GM23338 (cell line): Measurements from ENCODE around the gene TSPEAR. TPM values are rescaled to one million over a fixed set of nuclear protein-coding genes. Genes with fewer than 3 reads are reported as not detected.

Experiments
- ATAC-seq: fragments of 200-7000 bp; cut with Tn5 transposase; 3 replicates; pipeline ENCODE4 v1.9.1; 2020
- DNase-seq: peaks from one replicate; pipeline ENCODE4 v3.0.0-alpha.2; 2015; ENCODE audit warnings: low spot score
- H2AFZ ChIP-seq: fragments of 200-600 bp; sonication (generic); 2 replicates; pipeline ENCODE4 v1.8.0; 2016; ENCODE audit warnings: antibody characterized with exemption, mild to moderate bottlenecking, moderate library complexity
- H3F3A ChIP-seq: fragments of 200-600 bp; sonication (generic); replicated peaks from 2 replicates; pipeline ENCODE4 v1.8.0; 2017; ENCODE audit warnings: antibody characterized with exemption, mixed run types, low read depth
- H3K27ac ChIP-seq: fragments of 200-600 bp; sonication (generic); 2 replicates; pipeline ENCODE4 v1.6.1; 2016; ENCODE audit warnings: low read depth
- H3K27me3 ChIP-seq: fragments of 200-600 bp; sonication (generic); 2 replicates; pipeline ENCODE4 v1.8.0; 2016; ENCODE audit warnings: mild to moderate bottlenecking, mixed run types, moderate library complexity; ENCODE audit not compliant: insufficient read depth
- H3K36me3 ChIP-seq: fragments of 200-600 bp; sonication (generic); 2 replicates; pipeline ENCODE4 v1.8.0; 2016; ENCODE audit warnings: mild to moderate bottlenecking; ENCODE audit not compliant: insufficient read depth
- H3K4me1 ChIP-seq: fragments of 200-600 bp; sonication (generic); 2 replicates; pipeline ENCODE4 v1.8.0; 2016; ENCODE audit warnings: mild to moderate bottlenecking, moderate library complexity; ENCODE audit not compliant: insufficient read depth
- H3K4me2 ChIP-seq: fragments of 200-600 bp; sonication (generic); 2 replicates; pipeline ENCODE4 v1.7.1; 2017; ENCODE audit warnings: mixed run types
- H3K4me3 ChIP-seq: fragments of 200-600 bp; sonication (generic); 2 replicates; pipeline ENCODE4 v1.6.1; 2016; ENCODE audit warnings: mixed run types
- H3K79me2 ChIP-seq: fragments of 200-600 bp; sonication (generic); replicated peaks from 2 replicates; pipeline ENCODE4 v1.8.0; 2017; ENCODE audit warnings: mild to moderate bottlenecking; ENCODE audit not compliant: insufficient read depth
- H3K9me2 ChIP-seq: fragments of 200-600 bp; sonication (generic); 2 replicates; pipeline ENCODE4 v1.8.0; 2017; ENCODE audit not compliant: insufficient read depth
- H4K20me1 ChIP-seq: fragments of 200-600 bp; sonication (generic); replicated peaks from 2 replicates; pipeline ENCODE4 v1.8.0; 2017; ENCODE audit warnings: mild to moderate bottlenecking; ENCODE audit not compliant: insufficient read depth
- H3K27ac Mint-ChIP-seq: 2 replicates; pipeline ENCODE4 v1.8.0; 2020; ENCODE audit warnings: inconsistent platforms, mild to moderate bottlenecking, moderate library complexity, mixed read lengths
- H3K27me3 Mint-ChIP-seq: 3 replicates; pipeline ENCODE4 v1.8.0; 2022; ENCODE audit warnings: low read depth, mild to moderate bottlenecking, moderate library complexity, mixed read lengths, inconsistent platforms; ENCODE audit not compliant: insufficient read depth, poor library complexity
- H3K36me3 Mint-ChIP-seq: 3 replicates; pipeline ENCODE4 v1.8.0; 2021; ENCODE audit warnings: low read depth, mild to moderate bottlenecking, inconsistent platforms, moderate library complexity, mixed read lengths
- H3K4me1 Mint-ChIP-seq: 3 replicates; pipeline ENCODE4 v1.8.0; 2020; ENCODE audit warnings: mild to moderate bottlenecking, inconsistent platforms, mixed read lengths
- H3K4me3 Mint-ChIP-seq: 3 replicates; pipeline ENCODE4 v1.8.0; 2021; ENCODE audit warnings: moderate library complexity, mild to moderate bottlenecking, inconsistent platforms, mixed read lengths
- H3K9me3 Mint-ChIP-seq: 3 replicates; pipeline ENCODE4 v1.8.0; 2020; ENCODE audit warnings: moderate library complexity, mild to moderate bottlenecking, inconsistent platforms, mixed read lengths
- CREB1 ChIP-seq: fragments of 250-450 bp; sonication (Bioruptor Pico); IDR thresholded peaks from 2 replicates; pipeline ENCODE4 v1.5.0; 2020; ENCODE audit warnings: low read depth, mild to moderate bottlenecking, moderate library complexity
- EZH2 ChIP-seq: fragments of 200-600 bp; sonication (generic); IDR thresholded peaks from one replicate; pipeline ENCODE4 v1.8.0; 2017; ENCODE audit warnings: antibody characterized with exemption, mild to moderate bottlenecking, low read depth; ENCODE audit not compliant: unreplicated experiment
- EZH2phosphoT487 ChIP-seq: fragments of 200-600 bp; sonication (generic); IDR thresholded peaks from one replicate; pipeline ENCODE4 v1.8.1; 2018; ENCODE audit warnings: antibody characterized with exemption; ENCODE audit not compliant: unreplicated experiment
- JUNB ChIP-seq: IDR thresholded peaks from one replicate; pipeline ENCODE4 v1.6.1; 2016; ENCODE audit warnings: antibody characterized with exemption; ENCODE audit not compliant: unreplicated experiment
- NANOG ChIP-seq: IDR thresholded peaks from 2 replicates; pipeline ENCODE4 v1.6.1; 2016; ENCODE audit warnings: antibody characterized with exemption, borderline replicate concordance
- POLR2AphosphoS5 ChIP-seq: IDR thresholded peaks from 2 replicates; pipeline ENCODE4 v1.6.1; 2016; ENCODE audit warnings: antibody characterized with exemption, low read depth
- STAT1 ChIP-seq: IDR thresholded peaks from one replicate; pipeline ENCODE4 v1.6.1; 2016; ENCODE audit warnings: antibody characterized with exemption; ENCODE audit not compliant: unreplicated experiment
- ZNF114 ChIP-seq: fragments of 250-450 bp; sonication (Bioruptor Pico); IDR thresholded peaks from 2 replicates; pipeline ENCODE4 v1.5.0; 2020; ENCODE audit warnings: mild to moderate bottlenecking, moderate library complexity
- ZNF331 ChIP-seq: fragments of 250-450 bp; sonication (Bioruptor Pico); IDR thresholded peaks from 2 replicates; pipeline ENCODE4 v1.5.0; 2020; ENCODE audit warnings: low read depth, mild to moderate bottlenecking, moderate library complexity
- polyA plus RNA-seq: library from polyadenylated mRNA; unstranded; fragments of >200 nt; fragmentation: Nextera tagmentation; extraction: Ambion mirVana; gene quantifications from 2 replicates; pipeline ENCODE4 v1.2.1, GENCODE V29; 2016
- total RNA-seq: library from RNA; depleted of rRNA; stranded (reverse); fragments of >200 nt; shearing (Covaris generic); gene quantifications from 2 replicates; pipeline ENCODE4 v1.2.3, GENCODE V29; 2014
- TF ChIP-seq, protein P1 (sequence below): IDR thresholded peaks from one replicate; pipeline ENCODE4 v1.6.1; 2018; ENCODE audit warnings: antibody characterized with exemption; ENCODE audit not compliant: unreplicated experiment
- TF ChIP-seq, protein P2 (sequence below): fragments of 250-450 bp; sonication (Bioruptor Pico); IDR thresholded peaks from 2 replicates; pipeline ENCODE4 v1.5.0; 2020; ENCODE audit warnings: mild to moderate bottlenecking, moderate library complexity
- TF ChIP-seq, protein P3 (sequence below): IDR thresholded peaks from 2 replicates; pipeline ENCODE4 v1.6.1; 2016; ENCODE audit warnings: antibody characterized with exemption
- TF ChIP-seq, protein P4 (sequence below), 2 experiments: fragments of 200-600 bp in 1 of 2; sonication (generic) in 1 of 2; conservative IDR thresholded peaks; 2 replicates each; pipeline versions ENCODE4 v1.5.1 to v1.6.1; 2016 to 2017; ENCODE audit warnings: antibody characterized with exemption in 2 of 2, low read depth in 2 of 2, mild to moderate bottlenecking in 2 of 2, moderate library complexity in 1 of 2

Gene TSPEAR
- total and polyA plus RNA-seq, 2 experiments from 2014 or later: 0.35 to 0.92 TPM

DNA sequence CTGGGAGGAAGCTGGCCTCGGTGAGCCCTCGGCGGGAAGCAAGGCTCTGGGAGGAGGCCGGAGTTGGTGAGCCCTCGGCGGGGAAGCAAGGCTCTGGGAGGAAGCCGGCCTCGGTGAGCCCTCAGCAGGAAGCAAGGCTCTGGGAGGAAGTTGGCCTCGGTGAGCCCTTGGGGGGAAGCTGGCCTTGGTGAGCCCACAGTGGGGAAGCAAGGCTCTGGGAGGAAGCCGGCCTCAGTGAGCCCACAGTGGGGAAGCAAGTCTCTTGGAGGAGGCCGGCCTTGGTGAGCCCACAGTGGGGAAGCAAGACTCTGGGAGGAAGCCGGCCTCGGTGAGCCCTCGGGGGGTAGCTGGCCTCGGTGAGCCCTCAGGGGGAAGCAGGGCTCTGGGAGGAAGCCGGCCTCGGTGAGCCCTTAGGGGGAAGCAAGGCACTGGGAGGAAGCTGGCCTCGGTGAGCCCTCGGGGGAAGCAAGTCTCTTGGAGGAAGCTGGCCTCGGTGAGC, 207.4 kb downstream of the TSPEAR start:
- Mint-ChIP-seq H3K27me3 (peaks cover 6% of the 10 kb centered on the region), H3K36me3 (no peaks in the 10 kb centered on the region), H3K4me1 (no peaks in the 10 kb centered on the region; the same call in 2 of the 3 replicates), H3K27ac (no peak overlapping the region), H3K4me3 (no peak overlapping the region), H3K9me3 (no peaks in the 10 kb centered on the region)
- 0 out of 2 replicates have a peak, but pooled peaks cover 5% of the 10 kb centered on the region for H4K20me1 ChIP-seq
- no peak overlapping the region for H3K4me2 ChIP-seq
- ATAC-seq: no peak
- H3K79me2 ChIP-seq: no peaks in the 10 kb centered on the region
- H2AFZ ChIP-seq: no peak overlapping the region
- H3K4me3 ChIP-seq: no peak overlapping the region
- no peak overlapping the region for H3K27ac ChIP-seq
- H3K27me3 ChIP-seq: no peaks in the 10 kb centered on the region
- no peak for TF ChIP-seq EZH2
- no peak for TF ChIP-seq EZH2phosphoT487
- TF ChIP-seq, protein P1, sequence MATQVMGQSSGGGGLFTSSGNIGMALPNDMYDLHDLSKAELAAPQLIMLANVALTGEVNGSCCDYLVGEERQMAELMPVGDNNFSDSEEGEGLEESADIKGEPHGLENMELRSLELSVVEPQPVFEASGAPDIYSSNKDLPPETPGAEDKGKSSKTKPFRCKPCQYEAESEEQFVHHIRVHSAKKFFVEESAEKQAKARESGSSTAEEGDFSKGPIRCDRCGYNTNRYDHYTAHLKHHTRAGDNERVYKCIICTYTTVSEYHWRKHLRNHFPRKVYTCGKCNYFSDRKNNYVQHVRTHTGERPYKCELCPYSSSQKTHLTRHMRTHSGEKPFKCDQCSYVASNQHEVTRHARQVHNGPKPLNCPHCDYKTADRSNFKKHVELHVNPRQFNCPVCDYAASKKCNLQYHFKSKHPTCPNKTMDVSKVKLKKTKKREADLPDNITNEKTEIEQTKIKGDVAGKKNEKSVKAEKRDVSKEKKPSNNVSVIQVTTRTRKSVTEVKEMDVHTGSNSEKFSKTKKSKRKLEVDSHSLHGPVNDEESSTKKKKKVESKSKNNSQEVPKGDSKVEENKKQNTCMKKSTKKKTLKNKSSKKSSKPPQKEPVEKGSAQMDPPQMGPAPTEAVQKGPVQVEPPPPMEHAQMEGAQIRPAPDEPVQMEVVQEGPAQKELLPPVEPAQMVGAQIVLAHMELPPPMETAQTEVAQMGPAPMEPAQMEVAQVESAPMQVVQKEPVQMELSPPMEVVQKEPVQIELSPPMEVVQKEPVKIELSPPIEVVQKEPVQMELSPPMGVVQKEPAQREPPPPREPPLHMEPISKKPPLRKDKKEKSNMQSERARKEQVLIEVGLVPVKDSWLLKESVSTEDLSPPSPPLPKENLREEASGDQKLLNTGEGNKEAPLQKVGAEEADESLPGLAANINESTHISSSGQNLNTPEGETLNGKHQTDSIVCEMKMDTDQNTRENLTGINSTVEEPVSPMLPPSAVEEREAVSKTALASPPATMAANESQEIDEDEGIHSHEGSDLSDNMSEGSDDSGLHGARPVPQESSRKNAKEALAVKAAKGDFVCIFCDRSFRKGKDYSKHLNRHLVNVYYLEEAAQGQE: no peak
- TF ChIP-seq, protein P2, sequence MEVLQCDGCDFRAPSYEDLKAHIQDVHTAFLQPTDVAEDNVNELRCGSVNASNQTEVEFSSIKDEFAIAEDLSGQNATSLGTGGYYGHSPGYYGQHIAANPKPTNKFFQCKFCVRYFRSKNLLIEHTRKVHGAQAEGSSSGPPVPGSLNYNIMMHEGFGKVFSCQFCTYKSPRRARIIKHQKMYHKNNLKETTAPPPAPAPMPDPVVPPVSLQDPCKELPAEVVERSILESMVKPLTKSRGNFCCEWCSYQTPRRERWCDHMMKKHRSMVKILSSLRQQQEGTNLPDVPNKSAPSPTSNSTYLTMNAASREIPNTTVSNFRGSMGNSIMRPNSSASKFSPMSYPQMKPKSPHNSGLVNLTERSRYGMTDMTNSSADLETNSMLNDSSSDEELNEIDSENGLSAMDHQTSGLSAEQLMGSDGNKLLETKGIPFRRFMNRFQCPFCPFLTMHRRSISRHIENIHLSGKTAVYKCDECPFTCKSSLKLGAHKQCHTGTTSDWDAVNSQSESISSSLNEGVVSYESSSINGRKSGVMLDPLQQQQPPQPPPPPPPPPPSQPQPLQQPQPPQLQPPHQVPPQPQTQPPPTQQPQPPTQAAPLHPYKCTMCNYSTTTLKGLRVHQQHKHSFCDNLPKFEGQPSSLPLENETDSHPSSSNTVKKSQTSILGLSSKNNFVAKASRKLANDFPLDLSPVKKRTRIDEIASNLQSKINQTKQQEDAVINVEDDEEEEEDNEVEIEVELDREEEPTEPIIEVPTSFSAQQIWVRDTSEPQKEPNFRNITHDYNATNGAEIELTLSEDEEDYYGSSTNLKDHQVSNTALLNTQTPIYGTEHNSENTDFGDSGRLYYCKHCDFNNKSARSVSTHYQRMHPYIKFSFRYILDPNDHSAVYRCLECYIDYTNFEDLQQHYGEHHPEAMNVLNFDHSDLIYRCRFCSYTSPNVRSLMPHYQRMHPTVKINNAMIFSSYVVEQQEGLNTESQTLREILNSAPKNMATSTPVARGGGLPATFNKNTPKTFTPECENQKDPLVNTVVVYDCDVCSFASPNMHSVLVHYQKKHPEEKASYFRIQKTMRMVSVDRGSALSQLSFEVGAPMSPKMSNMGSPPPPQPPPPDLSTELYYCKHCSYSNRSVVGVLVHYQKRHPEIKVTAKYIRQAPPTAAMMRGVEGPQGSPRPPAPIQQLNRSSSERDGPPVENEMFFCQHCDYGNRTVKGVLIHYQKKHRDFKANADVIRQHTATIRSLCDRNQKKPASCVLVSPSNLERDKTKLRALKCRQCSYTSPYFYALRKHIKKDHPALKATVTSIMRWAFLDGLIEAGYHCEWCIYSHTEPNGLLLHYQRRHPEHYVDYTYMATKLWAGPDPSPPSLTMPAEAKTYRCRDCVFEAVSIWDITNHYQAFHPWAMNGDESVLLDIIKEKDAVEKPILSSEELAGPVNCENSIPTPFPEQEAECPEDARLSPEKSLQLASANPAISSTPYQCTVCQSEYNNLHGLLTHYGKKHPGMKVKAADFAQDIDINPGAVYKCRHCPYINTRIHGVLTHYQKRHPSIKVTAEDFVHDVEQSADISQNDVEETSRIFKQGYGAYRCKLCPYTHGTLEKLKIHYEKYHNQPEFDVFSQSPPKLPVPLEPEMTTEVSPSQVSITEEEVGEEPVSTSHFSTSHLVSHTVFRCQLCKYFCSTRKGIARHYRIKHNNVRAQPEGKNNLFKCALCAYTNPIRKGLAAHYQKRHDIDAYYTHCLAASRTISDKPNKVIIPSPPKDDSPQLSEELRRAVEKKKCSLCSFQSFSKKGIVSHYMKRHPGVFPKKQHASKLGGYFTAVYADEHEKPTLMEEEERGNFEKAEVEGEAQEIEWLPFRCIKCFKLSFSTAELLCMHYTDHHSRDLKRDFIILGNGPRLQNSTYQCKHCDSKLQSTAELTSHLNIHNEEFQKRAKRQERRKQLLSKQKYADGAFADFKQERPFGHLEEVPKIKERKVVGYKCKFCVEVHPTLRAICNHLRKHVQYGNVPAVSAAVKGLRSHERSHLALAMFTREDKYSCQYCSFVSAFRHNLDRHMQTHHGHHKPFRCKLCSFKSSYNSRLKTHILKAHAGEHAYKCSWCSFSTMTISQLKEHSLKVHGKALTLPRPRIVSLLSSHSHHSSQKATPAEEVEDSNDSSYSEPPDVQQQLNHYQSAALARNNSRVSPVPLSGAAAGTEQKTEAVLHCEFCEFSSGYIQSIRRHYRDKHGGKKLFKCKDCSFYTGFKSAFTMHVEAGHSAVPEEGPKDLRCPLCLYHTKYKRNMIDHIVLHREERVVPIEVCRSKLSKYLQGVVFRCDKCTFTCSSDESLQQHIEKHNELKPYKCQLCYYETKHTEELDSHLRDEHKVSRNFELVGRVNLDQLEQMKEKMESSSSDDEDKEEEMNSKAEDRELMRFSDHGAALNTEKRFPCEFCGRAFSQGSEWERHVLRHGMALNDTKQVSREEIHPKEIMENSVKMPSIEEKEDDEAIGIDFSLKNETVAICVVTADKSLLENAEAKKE: no peak
- no peak for TF ChIP-seq CREB1 (CRISPR knock-in tag)
- no peak for TF ChIP-seq ZNF114 (CRISPR knock-in tag)
- no peak for TF ChIP-seq JUNB
- TF ChIP-seq ZNF331 (CRISPR knock-in tag): no peak
- no peak for TF ChIP-seq NANOG
- TF ChIP-seq, protein P3, sequence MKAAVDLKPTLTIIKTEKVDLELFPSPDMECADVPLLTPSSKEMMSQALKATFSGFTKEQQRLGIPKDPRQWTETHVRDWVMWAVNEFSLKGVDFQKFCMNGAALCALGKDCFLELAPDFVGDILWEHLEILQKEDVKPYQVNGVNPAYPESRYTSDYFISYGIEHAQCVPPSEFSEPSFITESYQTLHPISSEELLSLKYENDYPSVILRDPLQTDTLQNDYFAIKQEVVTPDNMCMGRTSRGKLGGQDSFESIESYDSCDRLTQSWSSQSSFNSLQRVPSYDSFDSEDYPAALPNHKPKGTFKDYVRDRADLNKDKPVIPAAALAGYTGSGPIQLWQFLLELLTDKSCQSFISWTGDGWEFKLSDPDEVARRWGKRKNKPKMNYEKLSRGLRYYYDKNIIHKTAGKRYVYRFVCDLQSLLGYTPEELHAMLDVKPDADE: no peak
- no peak for TF ChIP-seq STAT1
- TF ChIP-seq, protein P4, sequence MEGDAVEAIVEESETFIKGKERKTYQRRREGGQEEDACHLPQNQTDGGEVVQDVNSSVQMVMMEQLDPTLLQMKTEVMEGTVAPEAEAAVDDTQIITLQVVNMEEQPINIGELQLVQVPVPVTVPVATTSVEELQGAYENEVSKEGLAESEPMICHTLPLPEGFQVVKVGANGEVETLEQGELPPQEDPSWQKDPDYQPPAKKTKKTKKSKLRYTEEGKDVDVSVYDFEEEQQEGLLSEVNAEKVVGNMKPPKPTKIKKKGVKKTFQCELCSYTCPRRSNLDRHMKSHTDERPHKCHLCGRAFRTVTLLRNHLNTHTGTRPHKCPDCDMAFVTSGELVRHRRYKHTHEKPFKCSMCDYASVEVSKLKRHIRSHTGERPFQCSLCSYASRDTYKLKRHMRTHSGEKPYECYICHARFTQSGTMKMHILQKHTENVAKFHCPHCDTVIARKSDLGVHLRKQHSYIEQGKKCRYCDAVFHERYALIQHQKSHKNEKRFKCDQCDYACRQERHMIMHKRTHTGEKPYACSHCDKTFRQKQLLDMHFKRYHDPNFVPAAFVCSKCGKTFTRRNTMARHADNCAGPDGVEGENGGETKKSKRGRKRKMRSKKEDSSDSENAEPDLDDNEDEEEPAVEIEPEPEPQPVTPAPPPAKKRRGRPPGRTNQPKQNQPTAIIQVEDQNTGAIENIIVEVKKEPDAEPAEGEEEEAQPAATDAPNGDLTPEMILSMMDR (conservative IDR thresholded peaks at IDR 0.05; ENCODE audit: low read depth in 2 of 2): no peak
- TF ChIP-seq POLR2AphosphoS5: no peak
- H3K36me3 ChIP-seq: no peaks in the 10 kb centered on the region
- DNase-seq: no peak
- no peaks in the 10 kb centered on the region for H3K4me1 ChIP-seq
- no peaks in the 10 kb centered on the region for H3F3A ChIP-seq
- H3K9me2 ChIP-seq: no peaks in the 10 kb centered on the region
